GM12801 (cell line): ENCODE results near the gene FAM229A.

Source experiments
- TF ChIP-seq, protein P1 (sequence below): IDR thresholded peaks from one replicate; pipeline ENCODE4 v1.5.1; 2011; ENCODE audit warnings: control low read depth; ENCODE audit not compliant: insufficient read length; ENCODE audit errors: extremely low read depth

The FAM229A gene, protein sequence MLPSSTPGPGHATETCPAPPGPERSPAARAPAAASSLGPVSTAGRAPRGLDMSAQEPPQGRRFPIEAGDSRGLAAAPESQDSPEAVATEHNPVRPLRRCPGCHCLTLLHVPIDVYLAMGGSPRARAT

GRCh38 chr1:32362474-32363313 is at the start of gene FAM229A, which contains the start of gene TSSK3:
FAM229A (minus strand) TSS chr1:32362485; CDS start chr1:32362091, 394 bp downstream.
TSSK3 (plus strand) TSS chr1:32362539; CDS start chr1:32362702, 163 bp downstream.
- TF ChIP-seq, protein P1, sequence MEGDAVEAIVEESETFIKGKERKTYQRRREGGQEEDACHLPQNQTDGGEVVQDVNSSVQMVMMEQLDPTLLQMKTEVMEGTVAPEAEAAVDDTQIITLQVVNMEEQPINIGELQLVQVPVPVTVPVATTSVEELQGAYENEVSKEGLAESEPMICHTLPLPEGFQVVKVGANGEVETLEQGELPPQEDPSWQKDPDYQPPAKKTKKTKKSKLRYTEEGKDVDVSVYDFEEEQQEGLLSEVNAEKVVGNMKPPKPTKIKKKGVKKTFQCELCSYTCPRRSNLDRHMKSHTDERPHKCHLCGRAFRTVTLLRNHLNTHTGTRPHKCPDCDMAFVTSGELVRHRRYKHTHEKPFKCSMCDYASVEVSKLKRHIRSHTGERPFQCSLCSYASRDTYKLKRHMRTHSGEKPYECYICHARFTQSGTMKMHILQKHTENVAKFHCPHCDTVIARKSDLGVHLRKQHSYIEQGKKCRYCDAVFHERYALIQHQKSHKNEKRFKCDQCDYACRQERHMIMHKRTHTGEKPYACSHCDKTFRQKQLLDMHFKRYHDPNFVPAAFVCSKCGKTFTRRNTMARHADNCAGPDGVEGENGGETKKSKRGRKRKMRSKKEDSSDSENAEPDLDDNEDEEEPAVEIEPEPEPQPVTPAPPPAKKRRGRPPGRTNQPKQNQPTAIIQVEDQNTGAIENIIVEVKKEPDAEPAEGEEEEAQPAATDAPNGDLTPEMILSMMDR: no peak

GRCh38 chr1:32411261-32411660 is 49.0 kb upstream of the FAM229A start:
- TF ChIP-seq, protein P1: no peak

GRCh38 chr1:32406629-32407111 is 44.4 kb upstream of the FAM229A start:
- TF ChIP-seq, protein P1: no peak

- TF ChIP-seq, protein P1: no peak
Observed at GRCh38 chr1:32405672-32406467, 43.6 kb upstream of the FAM229A start.

- TF ChIP-seq, protein P1: no peak
Observed at GRCh38 chr1:32404946-32405345, 42.7 kb upstream of the FAM229A start.

- TF ChIP-seq, protein P1: no peak
Observed at GRCh38 chr1:32400876-32401631, 38.8 kb upstream of the FAM229A start.

GRCh38 chr1:32399843-32400242 is 37.6 kb upstream of the FAM229A start:
- TF ChIP-seq, protein P1: no peak
